Mesothelial cell of epicardium (in vitro differentiated cells): ENCODE results near the gene ZBTB7B. TPM values are rescaled to one million over a fixed set of nuclear protein-coding genes. Genes with fewer than 3 reads are reported as not detected.

Source experiments
- DNase-seq, 2 experiments: peaks; one replicate each; pipeline ENCODE4 v3.0.0; 2021; ENCODE audit warnings: low spot score in 2 of 2; ENCODE audit not compliant: unreplicated experiment in 2 of 2
- H3K27ac Mint-ChIP-seq: 2 replicates; pipeline ENCODE4 v1.8.0; 2021; ENCODE audit warnings: mixed read lengths
- H3K27me3 Mint-ChIP-seq: 2 replicates; pipeline ENCODE4 v1.8.0; 2021; ENCODE audit warnings: low read depth, mixed read lengths
- H3K36me3 Mint-ChIP-seq: 2 replicates; pipeline ENCODE4 v1.8.0; 2021; ENCODE audit warnings: mixed read lengths
- H3K4me1 Mint-ChIP-seq: 2 replicates; pipeline ENCODE4 v1.8.0; 2021; ENCODE audit warnings: mixed read lengths
- H3K4me3 Mint-ChIP-seq: 2 replicates; pipeline ENCODE4 v1.8.0; 2021; ENCODE audit warnings: mild to moderate bottlenecking, moderate library complexity, mixed read lengths
- H3K9me3 Mint-ChIP-seq: 2 replicates; pipeline ENCODE4 v1.8.0; 2021; ENCODE audit warnings: mixed read lengths
- CTCF ChIP-seq: fragments of 200-600 bp; sonication (generic); IDR thresholded peaks from one replicate; pipeline ENCODE4 v1.5.0; 2021; ENCODE audit warnings: antibody characterized with exemption; ENCODE audit not compliant: unreplicated experiment
- total RNA-seq: library from RNA; stranded (reverse); gene quantifications from 3 replicates; pipeline ENCODE4 v1.2.1, GENCODE V29; 2021

Gene ZBTB7B
- total RNA-seq, 1 donor from 2014 or later, result 21.7 TPM

DNA sequence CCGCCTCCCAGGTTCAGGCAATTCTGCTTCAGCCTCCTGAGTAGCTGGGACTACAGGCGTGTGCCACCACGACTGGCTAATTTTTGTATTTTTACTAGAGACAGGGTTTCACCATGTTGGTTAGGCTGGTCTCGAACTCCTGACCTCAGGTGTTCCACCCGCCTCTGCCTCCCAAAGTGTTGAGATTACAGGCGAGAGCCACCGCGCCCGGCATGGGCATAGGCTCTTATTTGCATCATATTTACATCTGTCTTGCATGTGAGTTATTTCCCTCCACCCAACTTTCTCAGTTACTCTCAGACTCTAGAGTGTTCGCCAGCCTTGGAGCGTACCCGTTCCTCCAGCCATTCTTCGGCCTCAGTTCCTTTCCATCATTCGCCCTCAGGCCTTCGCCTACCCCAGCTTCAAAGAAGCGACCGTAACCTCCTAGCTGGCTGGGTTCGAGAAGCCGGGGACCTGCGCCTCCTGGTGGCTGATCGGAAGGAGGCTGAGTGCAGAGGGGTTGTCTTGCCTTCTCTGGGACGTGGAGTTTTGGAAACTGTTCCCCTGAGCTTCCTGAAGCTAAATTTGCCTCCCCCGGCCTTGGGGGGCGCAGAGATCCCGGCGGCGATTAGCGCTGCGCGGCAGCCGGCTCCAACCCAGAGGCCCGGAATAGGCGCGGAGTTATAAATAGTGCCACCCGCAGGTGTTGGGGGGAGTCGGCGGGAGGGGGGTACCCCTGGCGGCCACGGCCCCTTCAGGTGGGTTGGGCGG, 3.6 kb upstream of the ZBTB7B start:
- Mint-ChIP-seq H3K27ac (peak overlapping the region; percentile 91), H3K9me3 (no peaks in the 10 kb centered on the region)

GRCh38 chr1:154999571-155000410, 2.8 kb upstream of the ZBTB7B start:
- H3K36me3 Mint-ChIP-seq, result no peaks in the 10 kb centered on the region
- peaks cover 29% of the 10 kb centered on the region for H3K4me1 Mint-ChIP-seq
- no peak for TF ChIP-seq CTCF
- no peaks in the 10 kb centered on the region for H3K27me3 Mint-ChIP-seq
- DNase-seq, result peak in 1 of 2 experiments; percentile 65
- peak overlapping the region; percentile 90 for H3K4me3 Mint-ChIP-seq
- peak overlapping the region; percentile 99 for H3K27ac Mint-ChIP-seq
- no peaks in the 10 kb centered on the region for H3K9me3 Mint-ChIP-seq

More for the DNA sequence above, 3.6 kb upstream of the ZBTB7B start:
- Mint-ChIP-seq H3K4me3 (peak overlapping the region; percentile 68), H3K4me1 (peaks cover 22% of the 10 kb centered on the region), H3K27me3 (no peaks in the 10 kb centered on the region), H3K36me3 (no peaks in the 10 kb centered on the region)
- peak; percentile 81 for TF ChIP-seq CTCF
- peak in 1 of 2 experiments; percentile 82 for DNase-seq

GRCh38 chr1:155000411-155000725, 2.2 kb upstream of the ZBTB7B start:
- no peak for TF ChIP-seq CTCF
- Mint-ChIP-seq H3K27ac (peak overlapping the region; percentile 99), H3K4me3 (peak overlapping the region; percentile 90), H3K4me1 (peaks cover 29% of the 10 kb centered on the region), H3K36me3 (no peaks in the 10 kb centered on the region), H3K9me3 (no peaks in the 10 kb centered on the region), H3K27me3 (no peaks in the 10 kb centered on the region)
- peak in 1 of 2 experiments; percentile 59 for DNase-seq

GRCh38 chr1:155000726-155001424, 1.7 kb upstream of the ZBTB7B start:
- no peaks in the 10 kb centered on the region for H3K27me3 Mint-ChIP-seq

GRCh38 chr1:155001425-155001674, 1.3 kb upstream of the ZBTB7B start:
- Mint-ChIP-seq H3K27ac (peak overlapping the region; percentile 90), H3K27me3 (no peaks in the 10 kb centered on the region), H3K36me3 (no peaks in the 10 kb centered on the region)

More at GRCh38 chr1:155000726-155001424, 1.7 kb upstream of the ZBTB7B start:
- DNase-seq, result peak; percentile 59 to 82
- TF ChIP-seq CTCF, result no peak
- peak overlapping the region; percentile 94 for H3K27ac Mint-ChIP-seq
- H3K9me3 Mint-ChIP-seq, result no peaks in the 10 kb centered on the region
- H3K36me3 Mint-ChIP-seq, result no peaks in the 10 kb centered on the region
- peak overlapping the region; percentile 90 for H3K4me3 Mint-ChIP-seq
- H3K4me1 Mint-ChIP-seq, result peaks cover 27% of the 10 kb centered on the region

More at GRCh38 chr1:155001425-155001674, 1.3 kb upstream of the ZBTB7B start:
- Mint-ChIP-seq H3K4me1 (peaks cover 27% of the 10 kb centered on the region), H3K4me3 (peak overlapping the region; percentile 90), H3K9me3 (no peaks in the 10 kb centered on the region)
- no peak for DNase-seq
- no peak for TF ChIP-seq CTCF
